ENCODE measurements around the gene LDAH.

The LDAH gene

GRCh38 chr2:20762945-20763683 is 59.8 kb downstream of the LDAH start:
- in situ Hi-C loops (cut with MboI; ENCODE audit: low sequenced_read_pairs, unreplicated experiment) = no loop called here
- no peak for DNase-seq (ENCODE audit: low spot score)
- no peak for TF ChIP-seq CTCF (IDR thresholded peaks at IDR 0.05; ENCODE audit: borderline replicate concordance, control extremely low read depth, extremely low read depth, insufficient read depth, missing control alignments)

DNA sequence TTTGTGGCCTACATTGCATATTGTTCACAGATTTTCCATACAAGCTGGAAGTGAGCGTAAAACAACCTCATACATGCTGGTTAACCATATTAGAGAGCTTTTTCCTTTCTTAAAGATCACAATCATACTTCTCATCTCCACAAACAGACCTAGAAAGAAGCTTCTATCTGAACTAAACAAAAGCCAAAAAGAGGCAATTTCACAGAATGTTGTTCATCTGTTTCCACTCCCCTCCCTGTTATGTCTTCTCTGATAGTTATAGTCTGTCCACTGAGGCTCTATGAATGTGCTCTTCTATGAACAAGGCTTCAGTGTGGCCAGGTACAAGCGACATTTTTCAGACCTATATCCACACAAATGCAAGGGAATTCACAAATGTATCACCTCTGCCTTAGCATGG is 63.4 kb downstream of the LDAH start:
- DNase-seq (ENCODE audit: low spot score) = no peak
- in situ Hi-C loops (cut with MboI; ENCODE audit: low sequenced_read_pairs, unreplicated experiment) = no loop called here
- no peak for TF ChIP-seq CTCF (IDR thresholded peaks at IDR 0.05; ENCODE audit: borderline replicate concordance, control extremely low read depth, extremely low read depth, insufficient read depth, missing control alignments)

DNA sequence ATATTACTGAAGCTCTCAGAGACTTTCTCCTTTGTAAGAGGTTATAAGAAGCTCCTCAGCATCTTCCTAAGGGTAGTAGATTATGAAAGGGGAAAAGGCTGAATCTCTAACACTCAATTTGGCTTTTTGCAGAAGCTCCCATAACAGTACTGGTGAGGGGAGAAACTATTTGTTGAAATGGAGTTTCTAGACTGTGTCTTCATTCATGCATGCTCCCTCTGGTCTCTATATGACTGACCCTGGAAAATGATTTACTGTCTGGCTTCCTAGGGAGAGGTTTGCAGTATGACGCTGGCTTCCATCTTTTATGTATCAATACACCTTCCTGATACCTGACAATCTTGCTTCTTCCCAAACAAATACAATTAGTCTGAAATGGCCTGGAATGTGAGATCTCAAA is 63.9 kb downstream of the LDAH start:
- in situ Hi-C loops (cut with MboI; ENCODE audit: low sequenced_read_pairs, unreplicated experiment) = no loop called here
- TF ChIP-seq CTCF (IDR thresholded peaks at IDR 0.05; ENCODE audit: borderline replicate concordance, control extremely low read depth, extremely low read depth, insufficient read depth, missing control alignments) = no peak
- no peak for DNase-seq (ENCODE audit: low spot score)

DNA sequence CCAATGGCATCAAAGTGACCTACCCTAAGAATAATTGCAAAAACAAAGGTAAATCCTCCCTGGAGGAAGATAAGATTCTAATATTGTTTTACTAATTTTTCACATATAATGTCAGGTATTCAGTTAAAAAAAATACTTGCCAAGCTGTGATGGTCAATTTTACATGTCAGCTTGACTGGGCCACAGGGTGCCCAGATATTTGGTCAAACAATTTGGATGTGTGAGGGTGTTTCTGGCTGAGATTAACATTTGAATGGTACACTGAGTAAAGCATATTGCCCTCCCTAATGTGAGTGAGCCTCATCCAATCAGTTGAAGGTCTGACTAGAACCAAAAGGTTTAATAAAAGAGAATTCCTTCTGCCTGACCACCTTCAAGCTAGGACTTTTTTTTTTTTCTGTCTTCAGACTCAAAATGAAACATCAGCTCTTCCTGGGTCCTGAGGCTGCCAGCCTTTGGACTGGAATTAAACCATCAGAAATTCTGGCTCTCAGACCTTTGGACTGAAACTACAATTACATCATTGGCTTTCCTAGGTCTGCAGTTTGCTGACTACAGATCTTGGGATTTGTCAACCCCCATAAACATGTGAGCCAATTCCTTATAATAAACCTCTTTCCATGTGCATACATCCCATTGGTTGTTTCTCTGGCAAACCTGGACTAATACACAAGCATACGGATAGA is 65.4 kb downstream of the LDAH start:
- DNase-seq (ENCODE audit: low spot score) = no peak
- TF ChIP-seq CTCF (IDR thresholded peaks at IDR 0.05; ENCODE audit: borderline replicate concordance, control extremely low read depth, extremely low read depth, insufficient read depth, missing control alignments) = no peak
- in situ Hi-C loops (cut with MboI; ENCODE audit: low sequenced_read_pairs, unreplicated experiment) = no loop called here

DNA sequence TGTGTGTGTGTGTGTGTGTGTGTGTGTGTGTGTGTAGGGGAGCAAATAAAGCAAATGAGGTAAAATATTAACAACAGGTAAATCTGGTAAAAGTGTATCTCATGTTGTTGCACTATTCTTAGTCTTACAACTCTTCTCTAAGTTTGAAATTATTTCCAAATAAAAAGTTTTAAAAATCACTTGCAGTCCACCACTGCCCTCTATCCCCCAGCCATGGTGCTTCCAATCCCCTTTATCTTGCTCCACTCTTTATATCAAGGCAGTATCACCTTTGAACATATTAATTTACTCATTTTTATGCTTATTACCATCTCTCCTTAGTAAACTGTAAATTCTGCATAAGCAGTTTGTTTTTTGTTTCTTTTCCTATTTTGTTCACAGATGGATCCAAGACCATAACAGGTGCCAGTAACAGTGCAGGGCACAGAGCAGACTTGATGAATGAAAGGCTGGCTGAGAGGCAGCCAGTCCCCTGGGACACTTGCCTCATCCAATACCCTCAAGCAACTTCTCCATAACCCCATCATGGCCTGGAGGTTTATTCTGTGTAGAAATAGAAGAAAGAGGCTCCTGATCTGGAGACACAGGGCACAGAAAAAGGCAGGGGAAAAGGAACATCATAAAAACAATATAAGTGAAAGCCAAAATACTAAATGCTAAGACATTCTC is 67.6 kb downstream of the LDAH start:
- DNase-seq (ENCODE audit: low spot score) = no peak
- TF ChIP-seq CTCF (IDR thresholded peaks at IDR 0.05; ENCODE audit: borderline replicate concordance, control extremely low read depth, extremely low read depth, insufficient read depth, missing control alignments) = no peak
- in situ Hi-C loops (cut with MboI; ENCODE audit: low sequenced_read_pairs, unreplicated experiment) = no loop called here

DNA sequence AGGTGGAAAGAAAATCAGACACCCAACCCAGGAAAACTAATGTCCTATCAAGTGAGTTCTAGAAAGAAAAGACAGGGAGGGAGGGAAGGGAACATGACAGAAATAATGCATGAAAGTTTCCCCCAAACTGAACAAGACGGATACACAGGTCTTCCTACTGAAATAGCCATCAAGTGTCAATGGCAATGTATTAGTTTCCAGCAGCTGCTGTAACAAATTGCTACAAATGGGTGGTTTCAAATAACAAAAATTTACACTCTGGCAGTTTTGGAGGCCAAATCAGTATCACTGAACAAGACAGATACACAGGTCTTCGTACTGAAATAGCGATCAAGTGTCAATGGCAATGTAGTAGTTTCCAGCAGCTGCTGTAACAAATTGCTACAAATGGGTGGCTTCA is 70.6 kb downstream of the LDAH start:
- no peak for TF ChIP-seq CTCF (IDR thresholded peaks at IDR 0.05; ENCODE audit: borderline replicate concordance, control extremely low read depth, extremely low read depth, insufficient read depth, missing control alignments)
- in situ Hi-C loops (cut with MboI; ENCODE audit: low sequenced_read_pairs, unreplicated experiment) = no loop called here
- no peak for DNase-seq (ENCODE audit: low spot score)

Measured in GM13976 (cell line).